ENCODE results near the gene ADAMTS1. TPM values are rescaled to one million over a fixed set of nuclear protein-coding genes. Genes with fewer than 3 reads are reported as not detected.
A peak's percentile ranks its signal among the peaks of the same experiment; 100 is the strongest.

ADAMTS1 gene
- total and polyA plus RNA-seq, 2 donors (not counting 1 experiment from before 2014, with no cell fraction given), result 186 to 200 TPM

DNA sequence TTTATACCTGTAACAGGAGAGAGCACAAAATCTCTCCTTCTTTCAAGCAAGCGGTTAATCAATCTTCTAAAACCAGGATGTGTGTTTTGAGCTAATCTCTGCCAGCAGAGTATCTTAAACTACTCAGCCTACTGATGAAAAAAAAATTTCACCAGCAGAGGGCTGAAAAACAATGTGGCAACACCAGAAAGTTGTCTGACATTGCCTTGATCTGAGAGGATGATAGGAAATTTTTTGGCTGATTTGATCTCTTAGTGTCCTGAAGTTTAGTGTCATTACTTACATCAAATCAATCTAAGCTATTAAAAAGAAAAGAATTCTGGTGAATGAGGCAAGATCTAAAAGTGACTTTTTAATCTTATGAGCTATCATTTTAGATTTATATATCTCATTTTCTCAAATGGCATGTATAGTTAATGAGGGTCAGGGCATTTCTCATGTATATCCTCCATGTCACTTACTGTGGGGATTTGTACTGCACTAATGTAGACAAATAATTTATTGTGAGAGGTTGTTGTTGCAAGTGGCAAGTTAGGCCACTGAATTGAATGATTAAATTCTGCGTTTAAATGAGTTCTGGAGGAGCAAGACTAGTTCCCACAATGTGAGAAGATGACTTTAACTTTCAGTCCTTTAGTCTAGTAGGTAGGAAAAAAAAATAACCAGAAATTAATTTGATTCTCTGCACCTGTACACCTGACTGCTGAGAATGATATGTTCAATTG lies 10.9 kb downstream of the ADAMTS1 start:
- H3K36me3 ChIP-seq (ENCODE audit: control insufficient read depth, insufficient read depth, low read length), result peaks cover 14% of the 10 kb centered on the region
- no peak overlapping the region for H3K27ac ChIP-seq (ENCODE audit: insufficient read depth, low read length)
- no peaks in the 10 kb centered on the region for H3K9me3 ChIP-seq (ENCODE audit: control insufficient read depth, insufficient read depth, low read depth, low read length)
- peaks cover 1% of the 10 kb centered on the region for H4K20me1 ChIP-seq (ENCODE audit: control insufficient read depth, extremely low read depth, insufficient read depth, low read length)
- no peak overlapping the region for H3K9ac ChIP-seq (ENCODE audit: insufficient read depth, low read length)
- no peak overlapping the region for H3K4me3 ChIP-seq (replicated peaks in 1 of 4; ENCODE audit: control extremely low read depth in 1 of 4, insufficient read depth in 1 of 4, low read depth in 3 of 4, low read length in 4 of 4)
- peak in 1 of 2 donors; percentile 56 for DNase-seq (ENCODE audit: low read depth in 2 of 2)
- peaks cover 1% of the 10 kb centered on the region for H3K79me2 ChIP-seq (ENCODE audit: control insufficient read depth, insufficient read depth, low read length)
- H3K4me2 ChIP-seq (ENCODE audit: extremely low read depth, insufficient read depth, low read length), result no peak overlapping the region
- no peak overlapping the region for H2AFZ ChIP-seq (ENCODE audit: low read length)
- TF ChIP-seq EZH2 (IDR thresholded peaks at IDR 0.05; ENCODE audit: low read length, missing control alignments), result no peak
- TF ChIP-seq, protein P1, sequence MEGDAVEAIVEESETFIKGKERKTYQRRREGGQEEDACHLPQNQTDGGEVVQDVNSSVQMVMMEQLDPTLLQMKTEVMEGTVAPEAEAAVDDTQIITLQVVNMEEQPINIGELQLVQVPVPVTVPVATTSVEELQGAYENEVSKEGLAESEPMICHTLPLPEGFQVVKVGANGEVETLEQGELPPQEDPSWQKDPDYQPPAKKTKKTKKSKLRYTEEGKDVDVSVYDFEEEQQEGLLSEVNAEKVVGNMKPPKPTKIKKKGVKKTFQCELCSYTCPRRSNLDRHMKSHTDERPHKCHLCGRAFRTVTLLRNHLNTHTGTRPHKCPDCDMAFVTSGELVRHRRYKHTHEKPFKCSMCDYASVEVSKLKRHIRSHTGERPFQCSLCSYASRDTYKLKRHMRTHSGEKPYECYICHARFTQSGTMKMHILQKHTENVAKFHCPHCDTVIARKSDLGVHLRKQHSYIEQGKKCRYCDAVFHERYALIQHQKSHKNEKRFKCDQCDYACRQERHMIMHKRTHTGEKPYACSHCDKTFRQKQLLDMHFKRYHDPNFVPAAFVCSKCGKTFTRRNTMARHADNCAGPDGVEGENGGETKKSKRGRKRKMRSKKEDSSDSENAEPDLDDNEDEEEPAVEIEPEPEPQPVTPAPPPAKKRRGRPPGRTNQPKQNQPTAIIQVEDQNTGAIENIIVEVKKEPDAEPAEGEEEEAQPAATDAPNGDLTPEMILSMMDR (conservative IDR thresholded peaks at IDR 0.05 in 1 of 2, IDR thresholded peaks at IDR 0.05 in 1 of 2; ENCODE audit: low read depth in 1 of 2, low read length in 2 of 2), result peak; percentile 27 to 28
- no peaks in the 10 kb centered on the region for H3K27me3 ChIP-seq (ENCODE audit: control insufficient read depth, insufficient read depth, low read length)
- H3K4me1 ChIP-seq (ENCODE audit: control insufficient read depth, extremely low read depth, insufficient read depth, low read length), result peaks cover 8% of the 10 kb centered on the region

DNA sequence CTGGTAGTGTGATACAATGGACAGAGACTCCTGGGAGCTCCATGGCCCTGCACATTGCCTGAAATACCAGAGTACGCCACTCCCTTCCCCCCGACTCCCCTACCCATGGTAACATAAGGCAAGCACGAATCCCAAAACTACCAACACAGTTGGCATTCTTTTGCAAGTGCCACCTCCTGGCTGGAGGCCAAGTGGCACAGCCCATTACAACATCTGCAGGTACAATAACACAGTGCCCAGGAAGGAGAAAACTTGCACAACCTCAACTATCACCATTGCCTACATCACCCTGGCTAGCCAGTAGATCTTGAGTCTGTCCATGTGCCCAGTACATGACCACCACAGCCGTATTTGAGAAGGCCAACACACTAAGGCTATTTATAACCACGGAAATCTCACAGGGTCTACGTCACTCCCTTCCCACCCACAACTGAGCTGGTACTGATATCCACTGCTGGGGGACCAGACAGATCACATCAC lies 11.7 kb downstream of the ADAMTS1 start:
- Histone ChIP-seq H3K27ac (ENCODE audit: insufficient read depth, low read length) (no peak overlapping the region), H3K4me1 (ENCODE audit: control insufficient read depth, extremely low read depth, insufficient read depth, low read length) (peaks cover 8% of the 10 kb centered on the region), H3K27me3 (ENCODE audit: control insufficient read depth, insufficient read depth, low read length) (no peaks in the 10 kb centered on the region), H3K9ac (ENCODE audit: insufficient read depth, low read length) (no peak overlapping the region), H4K20me1 (ENCODE audit: control insufficient read depth, extremely low read depth, insufficient read depth, low read length) (peaks cover 1% of the 10 kb centered on the region), H2AFZ (ENCODE audit: low read length) (no peak overlapping the region), H3K9me3 (ENCODE audit: control insufficient read depth, insufficient read depth, low read depth, low read length) (no peaks in the 10 kb centered on the region), H3K79me2 (ENCODE audit: control insufficient read depth, insufficient read depth, low read length) (no peaks in the 10 kb centered on the region), H3K4me3 (replicated peaks in 1 of 4; ENCODE audit: control extremely low read depth in 1 of 4, insufficient read depth in 1 of 4, low read depth in 3 of 4, low read length in 4 of 4) (no peak overlapping the region), H3K4me2 (ENCODE audit: extremely low read depth, insufficient read depth, low read length) (no peak overlapping the region), H3K36me3 (ENCODE audit: control insufficient read depth, insufficient read depth, low read length) (peaks cover 14% of the 10 kb centered on the region)
- DNase-seq (ENCODE audit: low read depth in 2 of 2), result no peak
- TF ChIP-seq, protein P1 (conservative IDR thresholded peaks at IDR 0.05 in 1 of 2, IDR thresholded peaks at IDR 0.05 in 1 of 2; ENCODE audit: low read depth in 1 of 2, low read length in 2 of 2), result no peak
- TF ChIP-seq EZH2 (IDR thresholded peaks at IDR 0.05; ENCODE audit: low read length, missing control alignments), result no peak

DNA sequence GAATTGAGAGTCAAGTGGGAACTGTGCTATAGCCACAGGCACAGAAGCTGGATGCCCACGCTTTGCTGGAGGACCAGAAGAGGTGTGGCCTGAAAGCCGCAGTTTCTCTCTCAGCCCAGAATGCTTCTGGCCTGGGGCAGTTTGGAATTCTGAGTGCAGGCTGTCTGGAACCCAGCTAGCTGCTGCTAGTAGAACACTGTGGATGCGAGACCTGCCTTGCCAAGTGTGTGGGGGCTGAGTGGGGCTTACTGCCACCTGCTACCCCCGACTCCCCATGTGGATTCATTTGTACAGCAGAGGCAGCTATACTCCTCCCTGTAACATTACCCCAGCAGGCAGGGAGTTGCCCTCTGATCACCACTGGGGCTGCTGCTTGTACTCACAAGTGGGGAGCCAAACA lies 12.2 kb downstream of the ADAMTS1 start:
- Histone ChIP-seq H3K36me3 (ENCODE audit: control insufficient read depth, insufficient read depth, low read length) (peaks cover 10% of the 10 kb centered on the region), H3K79me2 (ENCODE audit: control insufficient read depth, insufficient read depth, low read length) (no peaks in the 10 kb centered on the region), H3K27me3 (ENCODE audit: control insufficient read depth, insufficient read depth, low read length) (no peaks in the 10 kb centered on the region), H3K4me2 (ENCODE audit: extremely low read depth, insufficient read depth, low read length) (no peak overlapping the region), H2AFZ (ENCODE audit: low read length) (no peak overlapping the region), H3K4me3 (replicated peaks in 1 of 4; ENCODE audit: control extremely low read depth in 1 of 4, insufficient read depth in 1 of 4, low read depth in 3 of 4, low read length in 4 of 4) (no peak overlapping the region), H3K27ac (ENCODE audit: insufficient read depth, low read length) (no peak overlapping the region), H3K9ac (ENCODE audit: insufficient read depth, low read length) (no peak overlapping the region), H3K9me3 (ENCODE audit: control insufficient read depth, insufficient read depth, low read depth, low read length) (no peaks in the 10 kb centered on the region), H3K4me1 (ENCODE audit: control insufficient read depth, extremely low read depth, insufficient read depth, low read length) (peaks cover 7% of the 10 kb centered on the region), H4K20me1 (ENCODE audit: control insufficient read depth, extremely low read depth, insufficient read depth, low read length) (peaks cover 1% of the 10 kb centered on the region)
- DNase-seq (ENCODE audit: low read depth in 2 of 2), result no peak
- TF ChIP-seq, protein P1 (conservative IDR thresholded peaks at IDR 0.05 in 1 of 2, IDR thresholded peaks at IDR 0.05 in 1 of 2; ENCODE audit: low read depth in 1 of 2, low read length in 2 of 2), result no peak
- TF ChIP-seq EZH2 (IDR thresholded peaks at IDR 0.05; ENCODE audit: low read length, missing control alignments), result no peak

Data from fibroblast of lung (primary cell).